Spinal cord (tissue), 10 donors: ENCODE results near the gene C17orf67. TPM values are rescaled to one million over a fixed set of nuclear protein-coding genes. Genes with fewer than 3 reads are reported as not detected.
A peak's percentile ranks its signal among the peaks of the same experiment; 100 is the strongest.

ENCODE experiments used
- DNase-seq, 6 donors: peaks; one replicate each; pipeline versions ENCODE4 v3.0.0 to v3.0.0-alpha.2; 2013 to 2015; ENCODE audit warnings: low spot score in 6 of 6, low read depth in 4 of 6
- H3K27ac ChIP-seq: one replicate; pipeline ENCODE4 v1.5.1; 2013; ENCODE audit warnings: low read depth, low read length, control low read depth
- H3K27me3 ChIP-seq: one replicate; pipeline ENCODE4 v1.6.1; 2013; ENCODE audit warnings: low read length; ENCODE audit not compliant: control insufficient read depth, insufficient read depth
- H3K36me3 ChIP-seq: one replicate; pipeline ENCODE4 v1.6.1; 2013; ENCODE audit warnings: low read length; ENCODE audit not compliant: control insufficient read depth, insufficient read depth
- H3K4me1 ChIP-seq: one replicate; pipeline ENCODE4 v1.6.1; 2013; ENCODE audit warnings: low read length; ENCODE audit not compliant: control insufficient read depth, insufficient read depth
- H3K4me3 ChIP-seq: one replicate; pipeline ENCODE4 v1.5.1; 2013; ENCODE audit warnings: low read depth, low read length, control low read depth
- H3K9me3 ChIP-seq: one replicate; pipeline ENCODE4 v1.6.1; 2013; ENCODE audit warnings: low read length; ENCODE audit not compliant: control insufficient read depth, insufficient read depth
- WGBS: methylation state at CpG from one replicate; pipeline ENCODE4 v1.1.5; 2013; ENCODE audit warnings: missing lambda C conversion rate; ENCODE audit not compliant: insufficient coverage; 5-methylcytosine and 5-hydroxymethylcytosine counted together
- polyA plus RNA-seq, 2 donors: library from polyadenylated mRNA; unstranded; fragments of 120-200 nt; gene quantifications; one replicate each; pipeline ENCODE4 v1.2.1, GENCODE V29; 2013; ENCODE audit not compliant: insufficient read length in 2 of 2
- total RNA-seq, 2 donors: library from RNA; depleted of rRNA in 1 of 2; stranded (reverse); fragments of 120-200 nt in 1 of 2; fragments of >200 nt in 1 of 2; gene quantifications; one replicate each; pipeline versions ENCODE4 v1.2.3 to v1.2.4, GENCODE V29; 2013 to 2014
- donor health status: healthy.

Gene C17orf67
- total and polyA plus RNA-seq, 4 donors = 2.0 to 3.8 (median 2.6) TPM

- no peak overlapping the region for H3K27ac ChIP-seq
- no peaks in the 10 kb centered on the region for H3K9me3 ChIP-seq
- H3K4me1 ChIP-seq = peaks cover 3% of the 10 kb centered on the region
- H3K27me3 ChIP-seq = peaks cover 3% of the 10 kb centered on the region
- 83% methylated on average over 3 of the region's 5 CpGs for WGBS
- no peaks in the 10 kb centered on the region for H3K36me3 ChIP-seq
- H3K4me3 ChIP-seq = no peak overlapping the region
- no peak for DNase-seq
Observed at GRCh38 chr17:56785405-56785804, 48.3 kb downstream of the C17orf67 start.

GRCh38 chr17:56782338-56782737 is 51.4 kb downstream of the C17orf67 start:
- Histone ChIP-seq H3K36me3 (no peaks in the 10 kb centered on the region), H3K27ac (no peak overlapping the region), H3K27me3 (peaks cover 6% of the 10 kb centered on the region), H3K4me1 (peaks cover 13% of the 10 kb centered on the region), H3K9me3 (no peaks in the 10 kb centered on the region), H3K4me3 (no peak overlapping the region)
- no peak for DNase-seq

GRCh38 chr17:56781906-56782305 is 51.8 kb downstream of the C17orf67 start:
- H3K27ac ChIP-seq = no peak overlapping the region
- no peak overlapping the region for H3K4me3 ChIP-seq
- H3K9me3 ChIP-seq = no peaks in the 10 kb centered on the region
- H3K4me1 ChIP-seq = peaks cover 13% of the 10 kb centered on the region
- no peak for DNase-seq
- WGBS = 50% methylated on average over 3 of the region's 6 CpGs
- peaks cover 6% of the 10 kb centered on the region for H3K27me3 ChIP-seq
- H3K36me3 ChIP-seq = no peaks in the 10 kb centered on the region

DNA sequence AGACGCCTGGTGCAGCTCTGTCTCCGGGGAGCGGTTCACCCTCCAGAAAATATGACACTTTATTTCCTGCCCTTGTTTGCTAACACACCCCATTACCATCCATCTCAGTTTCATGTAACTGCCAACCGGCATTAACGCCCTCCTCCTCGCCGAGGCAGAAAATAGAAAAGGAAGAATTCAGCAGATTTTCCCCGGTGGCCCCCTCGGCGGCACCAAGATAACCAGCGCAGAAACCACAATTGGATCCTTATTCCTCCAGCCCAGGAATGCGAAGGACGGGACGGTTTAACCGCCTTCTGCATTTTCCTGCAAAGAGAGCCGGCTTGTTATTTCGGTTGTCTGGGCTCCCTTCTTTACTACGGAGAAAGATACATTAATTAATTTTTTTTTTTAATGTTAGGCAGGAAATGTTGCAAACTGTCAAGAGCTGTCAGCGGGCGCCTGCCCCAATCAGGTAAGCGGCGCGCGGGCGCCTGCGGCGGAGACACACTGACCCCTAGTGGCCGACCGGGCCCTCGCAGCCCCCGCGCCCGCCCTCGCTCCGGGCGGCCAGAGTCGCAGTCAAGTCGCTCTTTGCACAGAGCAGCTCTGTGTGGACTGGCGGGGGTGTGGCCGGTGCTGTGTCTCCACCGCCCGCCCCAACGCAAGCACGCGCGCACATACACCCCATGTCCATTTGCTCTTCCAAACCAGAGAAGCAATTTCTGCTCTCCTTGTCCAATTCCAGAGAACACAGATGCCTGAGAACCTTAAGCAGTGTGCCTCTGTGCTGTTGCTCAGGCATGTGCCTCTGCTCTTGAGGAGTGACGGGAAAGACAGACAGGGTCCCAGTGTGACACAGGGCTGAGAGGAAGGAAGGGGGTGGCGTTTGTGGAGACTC is 53.6 kb downstream of the C17orf67 start:
- WGBS = under 1% methylated on average over 41 of the region's 48 CpGs
- peak; percentile 56 to 89 (median 67) for DNase-seq
- Histone ChIP-seq H3K27ac (no peak overlapping the region), H3K36me3 (no peaks in the 10 kb centered on the region), H3K4me1 (peaks cover 13% of the 10 kb centered on the region), H3K9me3 (no peaks in the 10 kb centered on the region), H3K4me3 (peak overlapping the region; percentile 32), H3K27me3 (peaks cover 6% of the 10 kb centered on the region)

- Histone ChIP-seq H3K4me1 (peaks cover 13% of the 10 kb centered on the region), H3K4me3 (no peak overlapping the region), H3K36me3 (no peaks in the 10 kb centered on the region), H3K9me3 (no peaks in the 10 kb centered on the region), H3K27me3 (peaks cover 6% of the 10 kb centered on the region), H3K27ac (no peak overlapping the region)
- no peak for DNase-seq
- whole genome bisulfite sequencing = 61% methylated on average over 3 of the region's 4 CpGs
Observed at GRCh38 chr17:56779322-56779721, 54.4 kb downstream of the C17orf67 start.

DNA sequence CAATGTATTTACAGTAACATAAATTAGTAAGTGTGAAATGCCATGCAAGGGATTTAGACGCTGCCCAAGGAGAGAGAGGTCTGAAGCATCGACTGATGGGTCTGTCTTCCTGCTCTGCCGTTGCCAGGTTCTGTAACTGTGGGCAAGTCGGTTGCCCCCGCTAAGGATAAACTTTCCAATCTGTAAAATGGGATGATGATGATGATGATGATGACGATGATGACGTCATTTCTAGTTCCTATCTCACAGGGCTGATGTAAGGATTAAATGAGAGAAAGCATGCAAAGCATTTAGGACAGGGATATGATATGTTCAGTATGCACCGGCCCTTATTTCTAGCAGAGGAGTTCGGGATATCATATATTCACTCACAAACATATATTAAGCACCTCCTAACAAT is 54.8 kb downstream of the C17orf67 start:
- Histone ChIP-seq H3K27ac (no peak overlapping the region), H3K4me1 (peaks cover 13% of the 10 kb centered on the region), H3K4me3 (no peak overlapping the region), H3K36me3 (no peaks in the 10 kb centered on the region), H3K27me3 (peaks cover 6% of the 10 kb centered on the region), H3K9me3 (no peaks in the 10 kb centered on the region)
- WGBS = 88% methylated on average over 5 of the region's 9 CpGs
- DNase-seq = no peak

DNA sequence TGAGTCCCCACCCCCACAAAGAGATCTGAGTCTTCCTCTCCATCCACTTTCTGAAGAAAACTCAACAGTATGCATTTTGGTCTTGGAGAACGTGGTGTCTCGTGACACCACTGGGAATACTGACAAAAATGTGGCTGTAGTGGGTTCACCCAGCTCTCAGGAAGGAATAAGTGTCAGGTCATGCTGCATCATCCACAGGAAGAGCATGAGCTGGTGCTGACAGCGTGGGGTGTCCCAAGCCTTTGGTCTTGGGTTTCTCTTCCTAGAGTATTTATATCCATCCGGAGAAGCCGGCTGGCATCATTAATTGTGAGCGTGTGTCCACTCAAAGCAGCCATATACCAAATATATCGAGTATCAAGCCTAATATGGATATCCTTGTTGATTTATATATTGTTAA is 55.9 kb downstream of the C17orf67 start:
- WGBS = 95% methylated on average over 3 of the region's 7 CpGs
- Histone ChIP-seq H3K36me3 (no peaks in the 10 kb centered on the region), H3K9me3 (no peaks in the 10 kb centered on the region), H3K27me3 (peaks cover 6% of the 10 kb centered on the region), H3K4me1 (peaks cover 13% of the 10 kb centered on the region), H3K4me3 (no peak overlapping the region), H3K27ac (no peak overlapping the region)
- no peak for DNase-seq

- DNase-seq = no peak
- WGBS = 100% methylated on average over 1 of the region's 2 CpGs
- Histone ChIP-seq H3K9me3 (no peaks in the 10 kb centered on the region), H3K27me3 (peaks cover 2% of the 10 kb centered on the region), H3K4me1 (peaks cover 4% of the 10 kb centered on the region), H3K27ac (no peak overlapping the region), H3K36me3 (no peaks in the 10 kb centered on the region), H3K4me3 (no peak overlapping the region)
Observed at GRCh38 chr17:56774650-56775049, 59.1 kb downstream of the C17orf67 start.

DNA sequence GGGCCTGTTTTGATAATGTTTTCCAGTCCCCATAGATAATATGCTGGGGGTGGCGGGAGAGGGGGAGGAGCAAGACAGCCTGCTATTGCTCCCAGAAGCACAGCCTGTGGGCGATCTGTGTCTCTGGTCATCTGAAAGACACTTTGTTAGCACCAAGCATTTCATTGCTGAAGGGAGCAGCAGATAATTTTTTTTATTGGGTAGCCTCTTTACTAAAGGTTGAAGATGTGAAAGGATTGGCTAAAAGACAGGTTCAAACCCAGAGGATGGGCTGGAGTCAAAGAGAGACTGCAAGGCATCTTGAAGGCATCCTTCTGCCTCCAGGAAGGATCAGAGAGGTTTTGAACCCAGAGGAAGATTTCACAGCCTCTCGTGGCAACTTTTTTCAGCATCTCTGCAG is 60.6 kb downstream of the C17orf67 start:
- 75% methylated on average over 2 of the region's 3 CpGs for WGBS
- DNase-seq = no peak
- Histone ChIP-seq H3K9me3 (no peaks in the 10 kb centered on the region), H3K27ac (no peak overlapping the region), H3K4me3 (no peak overlapping the region), H3K4me1 (no peaks in the 10 kb centered on the region), H3K27me3 (no peaks in the 10 kb centered on the region), H3K36me3 (no peaks in the 10 kb centered on the region)

GRCh38 chr17:56772442-56772841 is 61.3 kb downstream of the C17orf67 start:
- H3K27me3 ChIP-seq = no peaks in the 10 kb centered on the region
- 52% methylated on average over 6 of the region's 8 CpGs for WGBS
- H3K36me3 ChIP-seq = no peaks in the 10 kb centered on the region
- DNase-seq = no peak
- no peak overlapping the region for H3K4me3 ChIP-seq
- no peaks in the 10 kb centered on the region for H3K9me3 ChIP-seq
- H3K4me1 ChIP-seq = no peaks in the 10 kb centered on the region
- no peak overlapping the region for H3K27ac ChIP-seq
